Hepatocyte (in vitro differentiated cells): ENCODE data around the gene TRHDE.

ENCODE experiments used
- CTCF ChIP-seq: fragments of 200-600 bp; sonication (generic); IDR thresholded peaks from 2 replicates; pipeline ENCODE4 v1.5.1; 2016; ENCODE audit warnings: antibody characterized with exemption, mild to moderate bottlenecking; ENCODE audit not compliant: poor library complexity
- EZH2 ChIP-seq: fragments of 200-600 bp; sonication (generic); IDR thresholded peaks from 2 replicates; pipeline ENCODE4 v1.6.1; 2016; ENCODE audit warnings: antibody characterized with exemption, mild to moderate bottlenecking, borderline replicate concordance
- EZH2phosphoT487 ChIP-seq: fragments of 200-600 bp; sonication (generic); IDR thresholded peaks from one replicate; pipeline ENCODE4 v1.6.1; 2018; ENCODE audit warnings: antibody characterized with exemption, mild to moderate bottlenecking, low read depth, moderate library complexity; ENCODE audit not compliant: unreplicated experiment, severe bottlenecking

- no peak for TF ChIP-seq CTCF
- TF ChIP-seq EZH2phosphoT487 = no peak
- no peak for TF ChIP-seq EZH2
These were observed 43.7 kb upstream of the TRHDE start for GRCh38 chr12:72228424-72228823.
